DOHH2 (cell line): ENCODE results near the gene TEX29.

Experiments
- EZH2phosphoT487 ChIP-seq: fragments of 200-600 bp; sonication (generic); IDR thresholded peaks from 2 replicates; pipeline ENCODE4 v1.6.1; 2017; ENCODE audit warnings: borderline replicate concordance, mild to moderate bottlenecking, antibody characterized with exemption, low read length, moderate library complexity, mixed read lengths
- TF ChIP-seq, protein P1 (sequence below): fragments of 200-600 bp; sonication (generic); IDR thresholded peaks from one replicate; pipeline ENCODE4 v1.5.1; 2014; ENCODE audit warnings: antibody characterized with exemption, mild to moderate bottlenecking, low read depth, low read length; ENCODE audit not compliant: poor library complexity, severe bottlenecking

DNA sequence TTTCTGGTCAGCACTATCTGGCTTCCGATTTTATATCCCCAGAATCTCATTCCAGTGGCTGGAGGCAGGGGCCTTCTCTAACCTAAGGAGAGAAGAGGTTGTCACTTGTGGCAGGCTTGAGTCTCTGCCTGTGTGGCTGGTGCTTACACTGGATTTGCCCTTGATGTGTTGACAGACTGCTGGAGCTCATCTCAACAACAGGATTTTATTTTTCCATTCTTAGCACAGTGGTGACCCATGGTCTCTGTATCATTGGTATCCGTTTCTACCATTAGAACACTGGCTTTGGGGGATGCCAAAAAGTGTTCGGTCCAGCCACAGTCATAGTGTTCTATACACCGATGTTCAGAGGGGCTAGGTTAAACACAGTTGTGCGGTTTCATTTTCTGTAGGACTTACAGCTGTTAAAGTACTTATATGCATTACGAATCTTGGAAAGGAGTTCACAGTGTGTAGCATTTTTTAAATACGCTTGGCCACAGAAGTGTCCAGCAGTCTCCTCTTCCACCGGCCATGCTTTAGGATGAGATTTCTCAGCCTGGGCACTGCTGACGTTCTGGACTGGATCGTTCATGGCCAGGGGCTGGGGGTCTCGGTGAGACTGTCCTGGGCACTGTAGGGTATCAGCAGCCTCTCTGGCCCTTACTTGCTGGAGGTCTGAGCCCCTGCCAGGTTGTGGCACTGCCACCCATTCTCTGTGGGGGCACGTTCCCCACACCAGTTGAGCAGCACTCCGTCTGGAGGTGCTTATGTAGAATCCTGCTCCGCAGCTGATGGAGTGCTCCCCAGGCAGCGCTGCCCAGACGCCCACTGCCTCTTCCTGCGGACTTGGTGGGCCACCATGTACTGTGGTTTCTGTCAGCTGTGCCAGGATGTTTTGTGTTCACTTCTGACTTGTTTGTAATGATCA, 41.4 kb upstream of the TEX29 start:
- TF ChIP-seq, protein P1, sequence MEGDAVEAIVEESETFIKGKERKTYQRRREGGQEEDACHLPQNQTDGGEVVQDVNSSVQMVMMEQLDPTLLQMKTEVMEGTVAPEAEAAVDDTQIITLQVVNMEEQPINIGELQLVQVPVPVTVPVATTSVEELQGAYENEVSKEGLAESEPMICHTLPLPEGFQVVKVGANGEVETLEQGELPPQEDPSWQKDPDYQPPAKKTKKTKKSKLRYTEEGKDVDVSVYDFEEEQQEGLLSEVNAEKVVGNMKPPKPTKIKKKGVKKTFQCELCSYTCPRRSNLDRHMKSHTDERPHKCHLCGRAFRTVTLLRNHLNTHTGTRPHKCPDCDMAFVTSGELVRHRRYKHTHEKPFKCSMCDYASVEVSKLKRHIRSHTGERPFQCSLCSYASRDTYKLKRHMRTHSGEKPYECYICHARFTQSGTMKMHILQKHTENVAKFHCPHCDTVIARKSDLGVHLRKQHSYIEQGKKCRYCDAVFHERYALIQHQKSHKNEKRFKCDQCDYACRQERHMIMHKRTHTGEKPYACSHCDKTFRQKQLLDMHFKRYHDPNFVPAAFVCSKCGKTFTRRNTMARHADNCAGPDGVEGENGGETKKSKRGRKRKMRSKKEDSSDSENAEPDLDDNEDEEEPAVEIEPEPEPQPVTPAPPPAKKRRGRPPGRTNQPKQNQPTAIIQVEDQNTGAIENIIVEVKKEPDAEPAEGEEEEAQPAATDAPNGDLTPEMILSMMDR = no peak
- no peak for TF ChIP-seq EZH2phosphoT487
